ENCODE results near the gene WASL. TPM values are rescaled to one million over a fixed set of nuclear protein-coding genes. Genes with fewer than 3 reads are reported as not detected.

WASL gene
- total RNA-seq, 4 donors from 2014 or later = 30.4 to 41.4 (median 34.2) TPM

GRCh38 chr7:123655614-123656013, 93.2 kb downstream of the WASL start, which contains the start of gene LMOD2:
Gene LMOD2 (plus strand): TSS chr7:123655866. CDS start chr7:123655964, 98 bp downstream.
- no peak for TF ChIP-seq POLR2A (IDR thresholded peaks at IDR 0.05)
- TF ChIP-seq, protein P1, sequence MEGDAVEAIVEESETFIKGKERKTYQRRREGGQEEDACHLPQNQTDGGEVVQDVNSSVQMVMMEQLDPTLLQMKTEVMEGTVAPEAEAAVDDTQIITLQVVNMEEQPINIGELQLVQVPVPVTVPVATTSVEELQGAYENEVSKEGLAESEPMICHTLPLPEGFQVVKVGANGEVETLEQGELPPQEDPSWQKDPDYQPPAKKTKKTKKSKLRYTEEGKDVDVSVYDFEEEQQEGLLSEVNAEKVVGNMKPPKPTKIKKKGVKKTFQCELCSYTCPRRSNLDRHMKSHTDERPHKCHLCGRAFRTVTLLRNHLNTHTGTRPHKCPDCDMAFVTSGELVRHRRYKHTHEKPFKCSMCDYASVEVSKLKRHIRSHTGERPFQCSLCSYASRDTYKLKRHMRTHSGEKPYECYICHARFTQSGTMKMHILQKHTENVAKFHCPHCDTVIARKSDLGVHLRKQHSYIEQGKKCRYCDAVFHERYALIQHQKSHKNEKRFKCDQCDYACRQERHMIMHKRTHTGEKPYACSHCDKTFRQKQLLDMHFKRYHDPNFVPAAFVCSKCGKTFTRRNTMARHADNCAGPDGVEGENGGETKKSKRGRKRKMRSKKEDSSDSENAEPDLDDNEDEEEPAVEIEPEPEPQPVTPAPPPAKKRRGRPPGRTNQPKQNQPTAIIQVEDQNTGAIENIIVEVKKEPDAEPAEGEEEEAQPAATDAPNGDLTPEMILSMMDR (IDR thresholded peaks at IDR 0.05) = no peak
- no peak within 1 kb of the TSS for H3K4me3 ChIP-seq (ENCODE audit: low read depth, poor library complexity, severe bottlenecking)
- intact Hi-C loops (cut with DNase I; ENCODE audit: low total_unique reads) = no loop called here
- DNase-seq (ENCODE audit: low spot score in 2 of 2) = no peak
- WGBS, 2 donors = 79% methylated on average over 6 of the region's 6 CpGs

- TF ChIP-seq POLR2A (IDR thresholded peaks at IDR 0.05) = no peak
- TF ChIP-seq, protein P1 (IDR thresholded peaks at IDR 0.05) = no peak
Observed at GRCh38 chr7:123653162-123653561, 95.6 kb downstream of the WASL start.

GRCh38 chr7:123652406-123652805, 96.4 kb downstream of the WASL start:
- intact Hi-C loops (cut with DNase I; ENCODE audit: low total_unique reads) = no loop called here
- no peak overlapping the region for H3K4me3 ChIP-seq (ENCODE audit: low read depth, poor library complexity, severe bottlenecking)
- DNase-seq (ENCODE audit: low spot score in 2 of 2) = no peak
- WGBS, 2 donors = 94% methylated on average over 1 of the region's 1 CpG
- TF ChIP-seq, protein P1 (IDR thresholded peaks at IDR 0.05) = no peak
- no peak for TF ChIP-seq POLR2A (IDR thresholded peaks at IDR 0.05)

More at GRCh38 chr7:123653162-123653561, 95.6 kb downstream of the WASL start:
- intact Hi-C loops (cut with DNase I; ENCODE audit: low total_unique reads) = no loop called here
- no peak for DNase-seq (ENCODE audit: low spot score in 2 of 2)
- 88 to 89% methylated on average over 6 of the region's 6 CpGs for WGBS, 2 donors
- H3K4me3 ChIP-seq (ENCODE audit: low read depth, poor library complexity, severe bottlenecking) = no peak overlapping the region

- 49 to 61% methylated on average over 2 of the region's 2 CpGs for WGBS, 2 donors
- no peak for DNase-seq (ENCODE audit: low spot score in 2 of 2)
- no peak overlapping the region for H3K4me3 ChIP-seq (ENCODE audit: low read depth, poor library complexity, severe bottlenecking)
- TF ChIP-seq POLR2A (IDR thresholded peaks at IDR 0.05) = no peak
- TF ChIP-seq, protein P1 (IDR thresholded peaks at IDR 0.05) = no peak
- intact Hi-C loops (cut with DNase I; ENCODE audit: low total_unique reads) = no loop called here
Observed at GRCh38 chr7:123650595-123650994, 98.2 kb downstream of the WASL start.

GRCh38 chr7:123649964-123650363, 98.8 kb downstream of the WASL start:
- no peak for DNase-seq (ENCODE audit: low spot score in 2 of 2)
- no peak overlapping the region for H3K4me3 ChIP-seq (ENCODE audit: low read depth, poor library complexity, severe bottlenecking)
- intact Hi-C loops (cut with DNase I; ENCODE audit: low total_unique reads) = no loop called here
- TF ChIP-seq, protein P1 (IDR thresholded peaks at IDR 0.05) = no peak
- TF ChIP-seq POLR2A (IDR thresholded peaks at IDR 0.05) = no peak
- 61 to 70% methylated on average over 2 of the region's 2 CpGs for WGBS, 2 donors

- intact Hi-C loops (cut with DNase I; ENCODE audit: low total_unique reads) = no loop called here
- no peak for TF ChIP-seq POLR2A (IDR thresholded peaks at IDR 0.05)
- TF ChIP-seq, protein P1 (IDR thresholded peaks at IDR 0.05) = no peak
- H3K4me3 ChIP-seq (ENCODE audit: low read depth, poor library complexity, severe bottlenecking) = no peak overlapping the region
- DNase-seq (ENCODE audit: low spot score in 2 of 2) = no peak
- 63 to 67% methylated on average over 7 of the region's 7 CpGs for WGBS, 2 donors
Observed at GRCh38 chr7:123647106-123647730, 101.6 kb downstream of the WASL start.
